NCI-H2227 (cell line): Measurements from ENCODE around the gene MACROD2.

ENCODE experiments used
- DNase-seq: peaks from one replicate; lab custom pipeline; 2025; ENCODE audit not compliant: unreplicated experiment; lab: John Stamatoyannopoulos, UW

MACROD2 gene

GRCh38 chr20:15673206-15673605 is 1677.9 kb downstream of the MACROD2 start:
- DNase-seq: no peak

GRCh38 chr20:15674253-15675060 is 1679.1 kb downstream of the MACROD2 start:
- peak; percentile 5 for DNase-seq

DNA sequence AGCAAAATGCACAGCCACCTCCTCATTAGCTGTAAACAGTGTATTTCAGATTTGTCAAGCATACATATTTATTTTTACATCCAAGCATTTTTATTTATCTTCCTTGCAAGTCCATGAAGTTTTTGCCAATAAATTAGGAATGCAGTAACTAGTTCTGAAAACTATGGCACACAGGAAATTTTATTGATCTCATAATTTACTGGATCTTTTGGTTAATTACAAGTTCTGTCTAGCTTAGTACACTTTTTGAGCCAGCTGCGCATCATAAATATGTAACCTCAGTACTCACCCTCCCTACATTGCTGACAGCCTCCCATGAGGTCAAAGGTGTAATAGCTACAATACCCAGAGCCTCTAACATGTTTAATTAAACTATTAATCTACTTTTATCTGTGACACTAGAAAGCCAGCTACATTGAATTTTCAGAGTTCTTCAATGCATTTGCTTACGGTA is 1679.8 kb downstream of the MACROD2 start:
- DNase-seq: no peak

DNA sequence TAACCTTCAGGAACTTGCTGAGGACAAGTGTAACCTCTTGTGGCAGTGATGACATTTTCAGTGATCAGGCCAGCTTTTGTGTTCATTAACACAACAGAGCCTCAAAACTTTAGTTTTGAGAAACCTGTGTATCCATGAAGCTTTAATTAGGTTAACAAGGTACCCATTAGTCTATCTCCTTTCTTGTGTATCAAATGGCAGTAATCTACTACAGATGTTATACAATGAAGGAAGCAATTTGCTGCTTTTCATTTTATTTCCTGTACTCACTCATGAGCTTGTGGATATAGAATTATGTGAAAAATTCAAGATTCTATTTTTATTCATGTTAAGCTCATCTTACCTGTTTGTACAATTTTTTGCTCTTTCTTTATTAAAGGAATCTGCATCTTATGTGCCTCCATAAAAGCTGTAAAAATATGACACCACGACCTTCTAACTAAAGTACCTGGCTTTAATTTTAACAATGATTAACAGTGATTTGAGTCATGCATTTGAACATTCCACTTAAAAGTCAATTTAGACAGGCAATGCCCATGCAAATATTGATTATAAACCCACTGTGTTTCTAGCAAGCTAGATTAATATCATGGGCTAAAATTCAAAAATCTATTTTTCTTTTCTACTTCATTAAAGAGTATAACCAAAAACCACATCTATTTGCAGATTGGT is 1680.6 kb downstream of the MACROD2 start:
- no peak for DNase-seq

DNA sequence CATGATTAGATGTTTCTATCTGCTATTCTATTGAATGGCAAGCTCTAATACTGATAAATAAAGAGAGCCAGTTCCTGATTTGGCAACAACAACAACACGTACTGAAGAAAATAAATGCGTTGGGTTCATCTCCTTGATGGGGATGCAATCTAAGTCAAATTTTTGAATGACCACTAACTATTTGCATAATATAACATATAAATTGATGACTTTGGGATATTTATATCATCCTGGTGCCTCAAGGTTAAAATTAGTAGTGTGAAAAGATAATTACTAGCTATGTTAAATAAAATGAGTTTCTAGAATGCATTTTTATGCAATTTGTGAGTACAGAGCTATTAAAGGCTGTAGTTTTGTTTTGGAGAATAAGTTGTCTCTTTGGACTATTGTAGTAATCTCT is 1681.5 kb downstream of the MACROD2 start:
- DNase-seq: no peak

DNA sequence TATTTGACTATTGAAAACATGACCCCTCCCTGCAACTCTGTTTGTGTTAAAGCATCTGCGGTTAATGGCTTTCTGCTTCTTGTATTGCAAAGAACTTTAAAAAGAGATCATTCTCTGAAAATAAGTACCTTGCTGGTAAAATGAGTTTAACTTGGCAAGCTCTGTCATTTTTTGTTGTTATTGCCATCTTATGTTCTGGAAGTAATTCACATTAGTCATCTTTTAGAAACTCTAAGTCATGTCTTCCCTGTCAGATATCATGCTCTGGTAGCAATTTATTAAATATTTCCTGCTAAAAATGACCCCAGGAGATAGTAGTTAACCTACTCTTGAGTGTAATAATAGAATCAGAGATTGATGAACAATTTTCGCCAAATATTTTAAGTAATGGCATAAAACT is 1687.4 kb downstream of the MACROD2 start:
- DNase-seq: no peak

- DNase-seq: no peak
These were observed 1697.3 kb downstream of the MACROD2 start for GRCh38 chr20:15692570-15692969.

GRCh38 chr20:15699431-15700146 is 1704.3 kb downstream of the MACROD2 start:
- DNase-seq: no peak

- peak; percentile 46 for DNase-seq
These were observed 1704.9 kb downstream of the MACROD2 start for GRCh38 chr20:15700147-15700765.

- no peak for DNase-seq
These were observed 1706.8 kb downstream of the MACROD2 start for GRCh38 chr20:15702161-15702560.

DNA sequence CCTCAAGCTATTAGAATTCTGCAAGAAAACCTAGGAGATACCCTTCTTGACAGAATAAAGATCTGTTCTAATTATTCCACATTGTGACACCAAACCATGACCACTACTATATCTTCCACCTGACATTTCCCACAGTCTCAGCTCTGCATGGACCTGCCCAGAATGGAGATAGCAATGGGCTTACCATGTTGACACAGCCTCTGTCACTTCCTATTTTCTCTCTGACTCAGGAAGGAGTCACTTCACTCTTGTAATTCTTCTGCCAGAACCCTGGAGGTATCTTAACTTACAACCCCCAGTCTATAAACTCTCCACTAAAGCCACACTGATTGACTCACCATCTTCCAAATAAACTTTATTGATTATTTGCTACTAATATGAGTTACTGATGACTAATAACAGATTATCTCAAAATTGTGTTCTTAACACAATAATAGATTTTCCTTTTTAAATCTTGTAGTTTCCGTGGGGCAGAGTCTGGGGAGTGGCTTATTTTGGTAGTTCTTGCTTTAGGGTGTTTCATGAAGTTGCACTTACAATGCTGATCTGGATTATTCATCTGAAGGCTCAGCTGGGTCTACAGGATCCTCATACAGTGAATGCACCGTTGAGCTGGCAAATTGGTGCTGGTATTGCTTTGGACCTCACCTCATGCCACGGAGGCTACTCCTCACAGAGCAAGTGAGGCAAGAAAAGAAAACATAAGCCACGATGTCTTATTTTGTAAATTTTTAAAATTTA is 1708.0 kb downstream of the MACROD2 start:
- no peak for DNase-seq

DNA sequence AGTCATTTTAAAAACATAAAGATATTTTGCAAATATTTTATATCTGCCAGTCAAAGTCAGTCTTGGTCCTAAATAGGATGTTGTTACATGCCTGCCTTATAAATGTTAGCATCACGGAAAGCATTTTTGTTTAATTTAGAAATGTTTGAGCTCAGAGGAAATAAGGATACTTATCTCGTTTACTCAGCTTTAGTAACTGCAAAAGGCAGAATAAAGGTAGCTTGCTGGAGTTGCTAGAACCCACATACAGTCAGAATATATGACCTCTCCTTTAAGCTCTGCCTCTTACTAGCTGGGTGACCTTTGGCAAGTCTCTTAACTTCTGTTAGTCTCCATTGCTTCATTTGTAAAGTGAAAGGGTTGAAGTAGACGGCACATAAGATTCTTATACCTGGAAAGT is 1710.7 kb downstream of the MACROD2 start:
- no peak for DNase-seq

DNA sequence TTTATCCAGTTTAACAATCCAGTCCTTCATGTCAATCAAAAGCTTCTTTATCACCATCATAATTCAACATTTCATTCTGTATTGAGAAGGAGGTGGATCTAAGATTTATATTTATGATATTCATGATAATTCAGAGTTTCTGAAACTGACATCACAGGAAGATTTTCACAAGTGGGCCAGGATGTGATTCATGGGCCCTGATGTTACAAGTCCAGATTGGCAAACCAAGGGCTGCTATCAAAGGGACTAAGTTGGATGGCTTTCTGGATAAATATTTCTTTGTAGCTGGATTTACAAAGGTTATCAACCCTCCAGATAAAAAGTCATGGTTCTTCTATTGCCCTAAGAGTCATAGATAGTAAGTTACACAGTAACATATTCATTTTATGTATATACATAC is 1711.4 kb downstream of the MACROD2 start:
- DNase-seq: no peak

GRCh38 chr20:15708984-15709598 is 1713.8 kb downstream of the MACROD2 start:
- DNase-seq: no peak

- no peak for DNase-seq
These were observed 1715.3 kb downstream of the MACROD2 start for GRCh38 chr20:15710636-15711035.

- DNase-seq: no peak
These were observed 1715.9 kb downstream of the MACROD2 start for GRCh38 chr20:15711177-15711576.

GRCh38 chr20:15716256-15716655 is 1720.9 kb downstream of the MACROD2 start:
- DNase-seq: no peak

DNA sequence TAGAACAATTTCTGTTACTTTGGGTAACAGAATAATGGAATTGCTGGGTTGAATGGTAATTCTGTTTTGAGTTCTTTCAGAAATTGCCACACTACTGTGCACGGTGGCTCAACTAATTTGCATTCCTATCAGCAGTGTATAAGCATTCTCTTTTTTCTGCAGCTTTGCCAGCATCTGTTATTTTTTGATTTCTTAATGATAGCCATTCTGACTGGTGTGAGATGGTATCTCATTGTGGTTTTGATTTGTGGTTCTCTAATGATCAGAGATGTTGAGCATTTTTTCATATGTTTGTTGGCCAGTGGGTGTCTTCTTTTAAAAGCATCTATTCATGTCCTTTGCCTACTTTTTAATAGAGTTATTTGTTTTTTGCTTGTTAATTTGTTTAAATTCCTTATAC is 1731.1 kb downstream of the MACROD2 start:
- no peak for DNase-seq

DNA sequence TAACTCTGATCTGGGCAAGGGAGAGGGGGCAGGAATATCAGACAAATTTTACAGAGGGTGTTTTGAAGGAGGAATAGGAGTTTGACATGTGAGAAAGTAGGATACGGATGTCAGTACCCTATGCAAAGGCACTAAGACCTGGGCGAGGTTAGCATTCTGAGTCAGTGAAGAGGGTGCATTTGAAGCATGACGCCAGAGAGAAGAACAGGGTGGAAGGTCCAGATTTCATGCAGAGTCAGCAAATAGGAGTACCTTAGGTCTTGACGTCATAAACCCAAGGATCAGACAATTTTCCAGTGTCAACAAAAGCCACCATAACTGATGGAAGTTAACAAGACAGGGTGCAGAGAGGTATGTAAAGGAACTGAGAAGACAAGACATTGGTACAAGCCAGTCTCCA is 1738.7 kb downstream of the MACROD2 start:
- DNase-seq: no peak

DNA sequence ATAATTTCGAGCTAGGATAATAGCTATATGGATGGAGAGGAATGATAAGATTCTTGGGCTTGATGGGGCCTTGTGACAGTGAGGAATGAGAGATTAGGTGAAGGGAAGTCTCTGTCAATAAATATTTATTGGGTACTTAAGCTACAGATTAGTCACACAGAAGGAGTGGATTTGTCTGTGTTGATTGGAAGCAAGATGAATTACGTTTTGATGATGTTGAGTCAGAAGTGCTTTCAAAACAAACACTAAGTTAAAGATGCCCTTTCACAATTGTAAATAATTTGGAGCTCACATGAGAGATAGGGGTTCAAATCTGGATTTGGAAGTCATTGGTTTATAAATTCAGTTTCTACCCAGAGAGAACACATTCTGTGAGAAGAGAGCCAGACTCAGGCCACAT is 1743.7 kb downstream of the MACROD2 start:
- DNase-seq: no peak
